ENCODE measurements around the gene UQCRHL. TPM values are rescaled to one million over a fixed set of nuclear protein-coding genes. Genes with fewer than 3 reads are reported as not detected.

Gene UQCRHL
- total RNA-seq, 4 donors from 2014 or later, result 0.59 to 1.9 (median 1.0) TPM; not detected in 1

GRCh38 chr1:15808955-15809354 is 1.5 kb upstream of the UQCRHL start:
- intact Hi-C loops (cut with DNase I; ENCODE audit: low total_unique reads), result no loop called here
- Histone ChIP-seq H3K36me3 (no peaks in the 10 kb centered on the region), H3K4me3 (no peak overlapping the region), H3K4me1 (no peaks in the 10 kb centered on the region), H3K9me3 (no peaks in the 10 kb centered on the region), H3K27me3 (no peaks in the 10 kb centered on the region), H3K27ac (no peak overlapping the region)
- no peak for DNase-seq
- TF ChIP-seq CTCF (IDR thresholded peaks at IDR 0.05), result no peak
- no peak for TF ChIP-seq POLR2A (IDR thresholded peaks at IDR 0.05)

DNA sequence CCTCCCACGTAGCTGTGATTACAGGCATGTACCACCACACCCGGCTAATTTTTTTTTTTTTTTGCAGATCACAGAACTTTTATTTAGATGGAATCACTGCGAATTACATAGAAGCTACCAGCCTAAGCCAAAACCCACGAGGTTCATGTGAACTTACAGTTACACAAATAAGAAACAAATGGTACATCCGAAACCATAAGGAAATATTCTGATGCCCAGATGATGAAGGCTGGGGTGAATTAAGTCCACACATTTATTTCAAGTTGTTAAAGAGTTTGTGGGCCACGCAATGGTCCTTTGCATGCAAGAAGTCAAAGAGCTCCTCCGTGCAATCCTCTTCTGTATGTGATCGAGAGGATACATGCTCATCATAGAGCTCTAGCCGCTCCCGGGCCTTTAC is 328 bp downstream of the UQCRHL start:
- Histone ChIP-seq H3K27ac (no peak overlapping the region), H3K27me3 (no peaks in the 10 kb centered on the region), H3K36me3 (no peaks in the 10 kb centered on the region), H3K4me3 (no peak overlapping the region), H3K9me3 (no peaks in the 10 kb centered on the region), H3K4me1 (no peaks in the 10 kb centered on the region)
- intact Hi-C loops (cut with DNase I; ENCODE audit: low total_unique reads), result no loop called here
- TF ChIP-seq CTCF (IDR thresholded peaks at IDR 0.05) (no peak), POLR2A (IDR thresholded peaks at IDR 0.05) (no peak)
- DNase-seq, result no peak

GRCh38 chr1:15804060-15804459 is 3.4 kb downstream of the UQCRHL start:
- TF ChIP-seq CTCF (IDR thresholded peaks at IDR 0.05) (no peak), POLR2A (IDR thresholded peaks at IDR 0.05) (no peak)
- Histone ChIP-seq H3K27me3 (no peaks in the 10 kb centered on the region), H3K36me3 (no peaks in the 10 kb centered on the region), H3K4me1 (peaks cover 3 to 19% of the 10 kb centered on the region in 2 donors), H3K9me3 (no peaks in the 10 kb centered on the region), H3K4me3 (no peak overlapping the region), H3K27ac (no peak overlapping the region)
- DNase-seq, result no peak
- intact Hi-C loops (cut with DNase I; ENCODE audit: low total_unique reads), result no loop called here

DNA sequence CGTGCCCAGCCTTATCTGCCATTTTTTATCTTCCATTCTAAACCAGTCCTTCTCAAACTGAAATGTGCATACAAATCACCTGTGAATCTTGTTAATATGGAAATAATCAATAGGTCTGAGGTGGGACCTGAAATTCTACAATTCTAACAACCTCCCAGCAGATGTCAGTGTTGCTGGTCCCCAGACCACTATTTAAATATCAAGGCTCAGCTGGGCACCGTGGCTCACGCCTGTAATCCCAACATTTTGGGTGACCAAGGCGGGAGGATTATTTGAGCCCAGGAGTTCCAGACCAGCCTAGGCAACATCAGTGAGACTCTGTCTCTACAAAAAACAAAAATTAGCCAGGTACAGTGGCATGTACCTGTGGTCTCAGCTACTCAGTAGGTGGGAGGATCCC is 4.1 kb downstream of the UQCRHL start:
- Histone ChIP-seq H3K27ac (no peak overlapping the region), H3K27me3 (no peaks in the 10 kb centered on the region), H3K36me3 (no peaks in the 10 kb centered on the region), H3K4me3 (no peak overlapping the region), H3K4me1 (peaks cover 3 to 20% of the 10 kb centered on the region in 2 donors), H3K9me3 (no peaks in the 10 kb centered on the region)
- TF ChIP-seq CTCF (IDR thresholded peaks at IDR 0.05), result peak in 2 of 4 experiments; percentile 32 to 38
- TF ChIP-seq POLR2A (IDR thresholded peaks at IDR 0.05), result no peak
- no peak for DNase-seq
- intact Hi-C loops (cut with DNase I; ENCODE audit: low total_unique reads), result no loop called here

DNA sequence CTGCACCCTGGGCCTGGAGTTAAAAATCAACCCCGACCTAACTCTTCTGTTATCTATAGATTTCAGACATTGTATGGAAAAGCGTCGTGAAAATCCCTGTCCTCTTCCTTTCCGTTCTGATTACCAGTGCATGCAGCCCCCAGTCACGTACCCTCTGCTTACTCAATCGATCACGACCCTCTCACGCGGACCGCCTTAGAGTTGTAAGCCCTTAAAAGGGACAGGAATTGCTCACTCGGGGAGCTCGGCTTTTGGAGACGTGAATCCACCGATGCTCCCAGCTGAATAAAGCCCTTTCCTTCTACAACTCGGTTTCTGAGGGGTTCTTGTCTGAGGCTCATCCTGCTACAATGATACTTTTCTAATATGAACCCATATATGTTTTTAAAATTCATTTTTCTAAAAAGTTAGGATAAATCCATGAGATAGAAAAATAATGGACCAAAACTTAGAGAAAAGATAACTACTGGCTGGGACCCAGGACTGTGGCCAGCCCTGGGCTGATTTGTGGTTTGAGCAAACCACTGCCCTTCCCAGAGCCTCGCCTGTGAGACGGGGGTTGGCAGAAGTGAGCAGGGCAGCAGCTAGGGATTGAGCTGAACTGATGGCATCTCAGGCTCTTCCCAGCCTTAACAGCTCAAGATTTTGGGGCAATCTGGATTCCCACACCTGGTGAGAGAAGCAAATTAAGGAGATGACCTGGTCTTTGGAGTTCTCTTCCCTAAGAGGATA is 5.0 kb downstream of the UQCRHL start:
- Histone ChIP-seq H3K27ac (no peak overlapping the region), H3K4me3 (no peak overlapping the region), H3K27me3 (no peaks in the 10 kb centered on the region), H3K4me1 (peaks cover 3 to 20% of the 10 kb centered on the region in 2 donors), H3K9me3 (no peaks in the 10 kb centered on the region), H3K36me3 (no peaks in the 10 kb centered on the region)
- TF ChIP-seq POLR2A (IDR thresholded peaks at IDR 0.05) (no peak), CTCF (IDR thresholded peaks at IDR 0.05) (no peak)
- intact Hi-C loops (cut with DNase I; ENCODE audit: low total_unique reads), result no loop called here
- DNase-seq, result no peak

Data from uterus (tissue), 4 donors.